Sigmoid colon (tissue), 7 donors: Measurements from ENCODE around the gene ERMARD. TPM values are rescaled to one million over a fixed set of nuclear protein-coding genes. Genes with fewer than 3 reads are reported as not detected.

ENCODE experiments used
- DNase-seq: peaks from one replicate; pipeline ENCODE4 v3.0.0-alpha.2; 2019
- H3K27ac ChIP-seq, 4 donors: fragments of 200-600 bp; sonication (generic); one replicate each; pipeline ENCODE4 v1.5.1; 2016 to 2019; ENCODE audit warnings: mild to moderate bottlenecking in 1 of 4
- H3K27me3 ChIP-seq, 3 donors: fragments of 200-600 bp; sonication (generic); one replicate each; pipeline ENCODE4 v1.5.1; 2019; ENCODE audit warnings: mild to moderate bottlenecking in 1 of 3
- H3K36me3 ChIP-seq, 4 donors: fragments of 200-600 bp; sonication (generic); one replicate each; pipeline ENCODE4 v1.5.1; 2016 to 2019
- H3K4me1 ChIP-seq, 4 donors: fragments of 200-600 bp; sonication (generic); one replicate each; pipeline ENCODE4 v1.5.1; 2017 to 2019
- H3K4me3 ChIP-seq, 4 donors: fragments of 200-600 bp; sonication (generic); one replicate each; pipeline ENCODE4 v1.5.1; 2017 to 2019; ENCODE audit warnings: mild to moderate bottlenecking in 2 of 4, moderate library complexity in 1 of 4
- H3K9me3 ChIP-seq, 4 donors: fragments of 200-600 bp in 3 of 4; sonication (generic) in 3 of 4; one replicate each; pipeline versions ENCODE4 v1.5.1 to v1.6.1; 2013 to 2019
- EP300 ChIP-seq, 4 donors: sonication (generic); formaldehyde crosslinking; IDR thresholded peaks; one replicate each; pipeline ENCODE4 v1.6.1; 2017; ENCODE audit warnings: antibody characterized with exemption in 4 of 4
- POLR2A ChIP-seq, 2 donors: fragments of 450-650 bp; IDR thresholded peaks; one replicate each; pipeline ENCODE4 v1.6.1; 2016; ENCODE audit warnings: antibody characterized with exemption in 2 of 2, mild to moderate bottlenecking in 2 of 2, moderate library complexity in 2 of 2
- POLR2AphosphoS5 ChIP-seq, 4 donors: sonication (generic); formaldehyde crosslinking; IDR thresholded peaks; one replicate each; pipeline ENCODE4 v1.6.1; 2017; ENCODE audit warnings: antibody characterized with exemption in 4 of 4
- WGBS, 2 donors: extraction: QIAGEN DNeasy Blood & Tissue Kit; methylation state at CpG; one replicate each; pipeline ENCODE4 v1.1.7; 2013; 5-methylcytosine and 5-hydroxymethylcytosine counted together
- intact Hi-C: fragments of 100-400 bp; cut with DNase I; formaldehyde crosslinking; loops from one replicate; pipeline ENCODE4 v1.15.1; 2023
- polyA plus RNA-seq, 3 donors: library from polyadenylated mRNA; stranded (reverse); fragments of 200-250 nt; gene quantifications; one replicate each; pipeline ENCODE4 v1.2.3, GENCODE V29; 2013
- total RNA-seq, 4 donors: library from RNA; depleted of rRNA; stranded (reverse); fragments of >200 nt; gene quantifications; one replicate each; pipeline ENCODE4 v1.1.0, GENCODE V29; 2016
- TF ChIP-seq, protein P1 (sequence below), 4 experiments: fragments of 450-650 bp in 3 of 4; fragments of 200-600 bp in 1 of 4; IDR thresholded peaks; one replicate each; pipeline ENCODE4 v1.5.1; 2016 to 2019; ENCODE audit warnings: antibody characterized with exemption in 4 of 4, mild to moderate bottlenecking in 3 of 4, moderate library complexity in 2 of 4
- donor health status: healthy with polysubstance abuse.
- donor health status: Bipolar disorder and iron deficiency.
- donor health status: healthy.

Gene ERMARD
- total and polyA plus RNA-seq, 7 donors = 9.0 to 32.4 (median 18.2) TPM

DNA sequence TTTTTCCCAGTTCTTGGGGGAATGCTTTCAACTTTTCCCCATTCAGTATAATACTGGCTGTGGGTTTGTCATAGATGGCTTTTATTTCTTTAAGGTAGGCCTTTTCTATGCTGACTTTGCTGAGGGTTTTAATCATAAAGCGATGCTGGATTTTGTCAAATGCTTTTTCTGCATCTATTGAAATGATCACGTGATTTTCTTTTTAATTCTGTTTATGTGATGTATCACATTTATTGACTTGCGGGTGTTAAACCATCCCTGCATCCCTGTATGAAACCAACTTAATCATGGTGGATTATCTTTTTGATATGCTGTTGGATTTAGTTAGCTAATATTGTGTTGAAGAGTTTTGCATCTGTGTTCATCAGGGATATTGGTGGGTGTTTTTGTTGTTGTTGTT is 65.6 kb downstream of the ERMARD start:
- intact Hi-C loops = no loop called here
- Histone ChIP-seq H3K4me1 (no peaks in the 10 kb centered on the region), H3K9me3 (peaks cover 0 to 3% (median 0%) of the 10 kb centered on the region in 4 donors), H3K36me3 (no peaks in the 10 kb centered on the region), H3K27me3 (no peaks in the 10 kb centered on the region), H3K4me3 (no peak overlapping the region), H3K27ac (no peak overlapping the region)
- DNase-seq = no peak
- TF ChIP-seq EP300 (IDR thresholded peaks at IDR 0.05) = no peak
- no peak for TF ChIP-seq POLR2AphosphoS5 (IDR thresholded peaks at IDR 0.05)
- TF ChIP-seq POLR2A (IDR thresholded peaks at IDR 0.05) = no peak
- TF ChIP-seq, protein P1, sequence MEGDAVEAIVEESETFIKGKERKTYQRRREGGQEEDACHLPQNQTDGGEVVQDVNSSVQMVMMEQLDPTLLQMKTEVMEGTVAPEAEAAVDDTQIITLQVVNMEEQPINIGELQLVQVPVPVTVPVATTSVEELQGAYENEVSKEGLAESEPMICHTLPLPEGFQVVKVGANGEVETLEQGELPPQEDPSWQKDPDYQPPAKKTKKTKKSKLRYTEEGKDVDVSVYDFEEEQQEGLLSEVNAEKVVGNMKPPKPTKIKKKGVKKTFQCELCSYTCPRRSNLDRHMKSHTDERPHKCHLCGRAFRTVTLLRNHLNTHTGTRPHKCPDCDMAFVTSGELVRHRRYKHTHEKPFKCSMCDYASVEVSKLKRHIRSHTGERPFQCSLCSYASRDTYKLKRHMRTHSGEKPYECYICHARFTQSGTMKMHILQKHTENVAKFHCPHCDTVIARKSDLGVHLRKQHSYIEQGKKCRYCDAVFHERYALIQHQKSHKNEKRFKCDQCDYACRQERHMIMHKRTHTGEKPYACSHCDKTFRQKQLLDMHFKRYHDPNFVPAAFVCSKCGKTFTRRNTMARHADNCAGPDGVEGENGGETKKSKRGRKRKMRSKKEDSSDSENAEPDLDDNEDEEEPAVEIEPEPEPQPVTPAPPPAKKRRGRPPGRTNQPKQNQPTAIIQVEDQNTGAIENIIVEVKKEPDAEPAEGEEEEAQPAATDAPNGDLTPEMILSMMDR (IDR thresholded peaks at IDR 0.05) = no peak
- WGBS, 2 donors = 77 to 78% methylated on average over 3 of the region's 3 CpGs

DNA sequence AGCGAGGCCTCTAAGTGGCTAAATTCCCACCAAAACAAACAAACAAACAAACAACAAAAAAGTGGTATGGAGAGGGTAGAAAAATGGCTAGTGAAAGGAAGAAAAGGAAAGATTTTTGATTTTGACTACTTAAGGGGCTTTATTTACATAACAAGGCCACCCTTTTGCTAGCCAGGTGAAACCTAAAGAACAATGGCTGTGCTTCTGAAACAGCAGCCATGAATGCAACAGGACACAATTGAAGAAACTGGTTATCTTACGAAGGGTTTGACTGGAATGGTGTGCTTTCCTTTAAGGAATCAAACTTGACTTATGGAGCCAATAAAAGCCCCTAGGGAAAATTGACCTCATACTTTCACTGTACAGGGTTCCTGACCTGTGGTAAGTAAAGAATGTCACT is 68.9 kb downstream of the ERMARD start:
- Histone ChIP-seq H3K9me3 (peaks cover 0 to 3% (median 0%) of the 10 kb centered on the region in 4 donors), H3K4me1 (no peaks in the 10 kb centered on the region), H3K36me3 (no peaks in the 10 kb centered on the region), H3K27ac (no peak overlapping the region), H3K27me3 (no peaks in the 10 kb centered on the region), H3K4me3 (no peak overlapping the region)
- intact Hi-C loops = no loop called here
- no peak for DNase-seq
- TF ChIP-seq POLR2A (IDR thresholded peaks at IDR 0.05) (no peak), POLR2AphosphoS5 (IDR thresholded peaks at IDR 0.05) (no peak), EP300 (IDR thresholded peaks at IDR 0.05) (no peak)
- TF ChIP-seq, protein P1 (IDR thresholded peaks at IDR 0.05) = no peak
- 71 to 74% methylated on average over 2 of the region's 2 CpGs for whole genome bisulfite sequencing, 2 donors

DNA sequence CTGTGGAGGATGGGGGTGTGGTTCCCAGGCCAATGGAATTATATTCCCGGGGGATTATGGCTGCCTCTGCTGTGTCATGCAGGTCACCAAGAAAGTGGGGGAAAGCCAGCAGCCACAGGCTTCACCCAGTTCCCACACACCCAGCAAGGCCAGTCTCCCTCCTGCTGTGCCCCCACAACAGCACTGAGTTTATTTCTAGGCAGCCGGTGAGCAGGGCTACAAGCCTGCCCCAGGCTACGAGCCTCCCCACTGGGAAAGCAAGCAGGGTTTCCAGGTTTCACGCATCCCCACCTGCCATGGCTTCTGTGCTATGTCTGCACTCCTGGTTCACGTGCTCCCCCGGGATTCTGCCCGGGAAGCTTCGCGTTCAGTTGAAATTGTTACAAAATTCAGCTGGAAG is 72.6 kb downstream of the ERMARD start:
- Histone ChIP-seq H3K27ac (no peak overlapping the region), H3K4me3 (no peak overlapping the region), H3K36me3 (no peaks in the 10 kb centered on the region), H3K4me1 (no peaks in the 10 kb centered on the region), H3K9me3 (no peaks in the 10 kb centered on the region), H3K27me3 (no peaks in the 10 kb centered on the region)
- DNase-seq = no peak
- TF ChIP-seq POLR2AphosphoS5 (IDR thresholded peaks at IDR 0.05) (no peak), POLR2A (IDR thresholded peaks at IDR 0.05) (no peak), EP300 (IDR thresholded peaks at IDR 0.05) (no peak)
- TF ChIP-seq, protein P1 (IDR thresholded peaks at IDR 0.05) = no peak
- WGBS, 2 donors = 84 to 86% methylated on average over 9 of the region's 9 CpGs
- intact Hi-C loops = no loop called here

DNA sequence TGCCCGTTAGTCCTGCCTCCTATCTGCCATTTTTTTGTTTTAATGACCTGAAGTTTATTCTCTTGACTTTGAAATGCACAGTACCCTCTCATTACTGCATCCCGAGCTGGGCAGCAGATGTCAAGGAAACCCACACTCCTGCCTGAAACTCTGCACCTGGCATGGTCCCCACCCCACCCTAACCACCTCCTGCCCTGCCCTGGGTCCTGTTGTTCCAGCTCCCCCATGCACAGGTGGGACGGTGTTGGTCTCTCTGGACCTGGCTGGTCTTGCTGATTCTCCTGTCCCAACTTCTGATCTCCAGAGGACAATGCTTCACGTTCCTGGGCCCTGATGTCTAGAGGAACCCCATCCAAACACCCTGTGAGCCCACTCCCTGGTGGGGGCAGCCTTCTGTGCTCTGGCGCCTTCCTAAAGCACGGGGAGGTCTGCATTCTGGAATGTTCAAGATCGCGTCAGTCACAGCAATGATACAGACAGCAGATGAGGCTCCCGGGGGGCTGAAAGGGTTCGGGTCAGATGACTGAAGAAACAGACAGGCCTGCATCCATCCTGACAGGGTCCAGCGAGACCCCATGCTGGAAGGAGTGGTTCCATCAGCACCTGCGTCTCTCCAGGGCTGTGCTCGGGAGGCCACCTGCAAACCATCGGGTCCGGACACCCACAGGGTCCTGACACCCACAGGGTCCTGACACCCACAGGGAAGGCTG is 73.6 kb downstream of the ERMARD start:
- intact Hi-C loops = no loop called here
- TF ChIP-seq, protein P1 (IDR thresholded peaks at IDR 0.05) = no peak
- TF ChIP-seq POLR2AphosphoS5 (IDR thresholded peaks at IDR 0.05) (no peak), EP300 (IDR thresholded peaks at IDR 0.05) (no peak), POLR2A (IDR thresholded peaks at IDR 0.05) (no peak)
- WGBS, 2 donors = 90 to 91% methylated on average over 15 of the region's 15 CpGs
- Histone ChIP-seq H3K4me3 (no peak overlapping the region), H3K27ac (no peak overlapping the region), H3K36me3 (no peaks in the 10 kb centered on the region), H3K27me3 (no peaks in the 10 kb centered on the region), H3K4me1 (no peaks in the 10 kb centered on the region), H3K9me3 (no peaks in the 10 kb centered on the region)
- no peak for DNase-seq
